K562 (cell line): ENCODE results near the gene METRN. TPM values are rescaled to one million over a fixed set of nuclear protein-coding genes. Genes with fewer than 3 reads are reported as not detected.
A peak's percentile ranks its signal among the peaks of the same experiment; 100 is the strongest.

Experiments used
- CBX2 ChIP-seq: fragments of 200-600 bp; sonication (generic); IDR thresholded peaks from one replicate; pipeline ENCODE4 v1.6.1; 2012; ENCODE audit warnings: mild to moderate bottlenecking, low read length, inconsistent platforms; ENCODE audit not compliant: insufficient read depth, poor library complexity, severe bottlenecking
- CBX3 ChIP-seq, 2 experiments: IDR thresholded peaks; 1 replicate in 1 of 2; 2 replicates in 1 of 2; pipeline ENCODE4 v1.6.1; 2012; ENCODE audit warnings: inconsistent platforms in 2 of 2, low read length in 2 of 2, borderline replicate concordance in 1 of 2, control low read depth in 1 of 2
- CHD4 ChIP-seq: fragments of 200-600 bp; sonication (generic); IDR thresholded peaks from 3 replicates; pipeline ENCODE4 v1.6.1; 2012; ENCODE audit warnings: low read depth, mild to moderate bottlenecking, mixed read lengths, low read length, inconsistent platforms; ENCODE audit not compliant: insufficient read depth, insufficient replicate concordance, poor library complexity, severe bottlenecking
- E2F3 ChIP-seq: fragments of 250-450 bp; sonication (Bioruptor Pico); IDR thresholded peaks from 2 replicates; pipeline ENCODE4 v1.4.0; 2020; ENCODE audit warnings: mild to moderate bottlenecking
- ELF4 ChIP-seq: fragments of 450-650 bp; formaldehyde crosslinking; IDR thresholded peaks from 2 replicates; pipeline ENCODE4 v1.4.0; 2022; ENCODE audit warnings: missing genetic modification characterization
- FOXM1 ChIP-seq, 2 experiments: fragments of 450-650 bp in 1 of 2; sonication (generic) in 1 of 2; formaldehyde crosslinking in 1 of 2; IDR thresholded peaks; 2 replicates each; pipeline versions ENCODE4 v1.6.1 to v1.9.0; 2017 to 2022; ENCODE audit warnings: low read depth in 2 of 2, mild to moderate bottlenecking in 2 of 2, missing genetic modification reagents in 1 of 2, moderate library complexity in 1 of 2
- L3MBTL2 ChIP-seq: fragments of 450-650 bp; IDR thresholded peaks from 2 replicates; pipeline ENCODE4 v1.6.1; 2016; ENCODE audit warnings: mild to moderate bottlenecking, moderate library complexity
- MTF1 ChIP-seq: fragments of 250-450 bp; sonication (Bioruptor Pico); IDR thresholded peaks from 2 replicates; pipeline ENCODE4 v1.9.0; 2021; ENCODE audit warnings: moderate library complexity, mild to moderate bottlenecking, inconsistent platforms, borderline replicate concordance
- MYC ChIP-seq, 2 experiments: fragments of 250-450 bp in 1 of 2; sonication (Bioruptor Pico) in 1 of 2; IDR thresholded peaks; 2 replicates each; pipeline versions ENCODE4 v1.5.1 to v1.6.1; 2012 to 2021; ENCODE audit warnings: low read depth in 2 of 2, borderline replicate concordance in 1 of 2, improper control_type of control experiment in 1 of 2, low read length in 1 of 2, mild to moderate bottlenecking in 1 of 2, moderate library complexity in 1 of 2
- NFYB ChIP-seq: IDR thresholded peaks from 2 replicates; pipeline ENCODE4 v1.6.1; 2011; ENCODE audit warnings: mild to moderate bottlenecking, moderate library complexity; ENCODE audit not compliant: insufficient read length; ENCODE audit errors: extremely low read depth
- PTRF ChIP-seq: fragments of 450-650 bp; IDR thresholded peaks from 2 replicates; pipeline ENCODE4 v1.6.1; 2016; ENCODE audit warnings: mild to moderate bottlenecking, missing genetic modification characterization, missing compliant biosample characterization
- SMARCE1 ChIP-seq: fragments of 450-650 bp; IDR thresholded peaks from 2 replicates; pipeline ENCODE4 v1.7.1; 2016; ENCODE audit warnings: mild to moderate bottlenecking
- SRF ChIP-seq, 2 experiments: fragments of 250-450, 450-650 bp in 1 of 2; sonication (Bioruptor Pico) in 1 of 2; sonication (generic) in 1 of 2; formaldehyde crosslinking; IDR thresholded peaks; 2 replicates each; pipeline versions ENCODE4 v1.5.0 to v1.5.1; 2020 to 2022; ENCODE audit warnings: mild to moderate bottlenecking in 1 of 2, missing genetic modification reagents in 1 of 2
- TEAD2 ChIP-seq: fragments of 450-650 bp; IDR thresholded peaks from 2 replicates; pipeline ENCODE4 v1.6.1; 2016; ENCODE audit warnings: missing genetic modification characterization, control low read depth, missing compliant biosample characterization
- ZFPM2 ChIP-seq: fragments of 250-450 bp; sonication (Bioruptor Pico); IDR thresholded peaks from 2 replicates; pipeline ENCODE4 v1.5.1; 2022; ENCODE audit warnings: mild to moderate bottlenecking
- ZKSCAN3 ChIP-seq: fragments of 250-450 bp; sonication (Bioruptor Pico); IDR thresholded peaks from 2 replicates; pipeline ENCODE4 v1.4.0; 2020
- ZNF143 ChIP-seq: sonication (generic); formaldehyde crosslinking; IDR thresholded peaks from 2 replicates; pipeline ENCODE4 v1.9.0; 2022; ENCODE audit warnings: mild to moderate bottlenecking, missing genetic modification reagents
- ZNF551 ChIP-seq: fragments of 250-450 bp; sonication (Bioruptor Pico); IDR thresholded peaks from 2 replicates; pipeline ENCODE4 v1.5.0; 2021; ENCODE audit warnings: mild to moderate bottlenecking, moderate library complexity
- ZNF699 ChIP-seq: fragments of 250-450 bp; sonication (Bioruptor Pico); IDR thresholded peaks from 2 replicates; pipeline ENCODE4 v1.8.0; 2021; ENCODE audit warnings: mild to moderate bottlenecking, moderate library complexity; ENCODE audit not compliant: insufficient replicate concordance
- polyA plus RNA-seq, 8 experiments: library from polyadenylated mRNA; depleted of rRNA in 4 of 8; stranded (reverse) in 5 of 8; unstranded in 3 of 8; fragments of >200 nt; fragmentation: Nextera tagmentation in 2 of 8; fragmentation: Illumina TruSeq in 1 of 8; extraction: Ambion mirVana in 2 of 8; extraction: Trizol in 1 of 8; gene quantifications; 2 replicates each; pipeline versions ENCODE4 v1.2.1 to v1.2.3, GENCODE V29; 2011 to 2014; ENCODE audit warnings: inconsistent platforms in 1 of 8, missing spikeins in 1 of 8
- total RNA-seq, 7 experiments: library from RNA; depleted of rRNA in 6 of 7; stranded (reverse); fragments of >200 nt in 6 of 7; fragmentation: Illumina TruSeq in 2 of 7; extraction: Trizol in 2 of 7; gene quantifications; 2 replicates each; pipeline versions ENCODE4 v1.2.1 to v1.2.3, GENCODE V29; 2011 to 2021; ENCODE audit warnings: low replicate concordance in 1 of 7
- TF ChIP-seq, protein P1 (sequence below): conservative IDR thresholded peaks from 2 replicates; pipeline ENCODE4 v1.6.1; 2011; ENCODE audit warnings: low read depth, mild to moderate bottlenecking, low read length; ENCODE audit not compliant: control insufficient read depth
- TF ChIP-seq, protein P2 (sequence below): fragments of 250-450 bp; sonication (Bioruptor Pico); IDR thresholded peaks from 2 replicates; pipeline ENCODE4 v1.8.0; 2021; ENCODE audit warnings: moderate library complexity, mild to moderate bottlenecking, inconsistent platforms
- TF ChIP-seq, protein P3 (sequence below), 2 experiments: fragments of 450-650 bp in 1 of 2; sonication (generic) in 1 of 2; formaldehyde crosslinking; conservative IDR thresholded peaks; 2 replicates each; pipeline versions ENCODE4 v1.4.0 to v1.8.1; 2020 to 2022; ENCODE audit warnings: mild to moderate bottlenecking in 1 of 2, missing genetic modification reagents in 1 of 2

METRN gene
- total and polyA plus RNA-seq, 9 of the 15 experiments (the other 6 are each of a cell fraction or from before 2014, with no cell fraction given): 0.20 to 89.8 (median 15.4) TPM

DNA sequence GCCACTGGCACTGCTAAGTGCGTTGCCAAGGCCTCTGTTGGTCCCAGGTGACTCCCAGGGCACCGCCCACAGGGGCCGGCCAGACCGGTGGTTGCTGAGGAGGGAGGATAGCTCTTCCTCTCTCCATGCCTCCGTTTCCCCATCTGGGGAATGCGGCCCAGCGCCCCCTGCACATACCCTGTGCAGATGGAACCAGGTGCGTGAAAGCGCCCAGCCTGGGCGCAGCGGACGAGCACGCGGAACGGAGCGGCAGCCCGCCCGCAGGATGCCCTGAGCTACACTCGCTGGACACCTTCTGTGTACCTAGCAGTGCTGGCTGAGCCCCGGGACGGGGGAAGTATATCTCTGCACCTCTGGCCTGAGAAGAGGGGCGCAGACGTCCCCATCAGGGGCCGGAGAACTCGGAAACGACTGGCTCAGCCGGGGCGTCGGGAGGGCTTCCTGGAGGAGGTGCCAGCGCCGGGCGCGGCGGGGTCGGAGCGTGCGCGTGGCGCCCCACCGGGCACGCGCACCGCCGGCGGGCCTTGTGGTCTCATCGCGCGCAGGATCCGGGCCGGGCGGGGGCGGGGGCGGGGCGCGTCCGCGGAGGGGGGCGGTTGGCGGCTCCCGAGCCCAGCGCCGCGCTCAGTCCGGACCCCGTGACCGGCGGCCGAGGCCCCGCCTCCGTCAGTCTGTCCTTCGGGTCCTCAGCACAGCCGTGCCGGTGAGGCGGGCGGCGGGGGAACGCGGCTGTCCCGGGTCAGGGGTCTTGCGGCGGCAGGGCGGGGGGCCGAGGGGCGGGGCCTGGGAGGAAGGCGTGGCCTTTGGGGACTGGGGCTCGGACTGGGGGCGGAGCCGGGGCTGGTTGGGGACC lies 11.7 kb downstream of the METRN start, which contains the start of the genes CCDC78 and HAGHL (continued):
- TF ChIP-seq CHD4 (peak; percentile 44), MYC (IDR thresholded peaks at IDR 0.05; ENCODE audit: low read depth, low read length) (peak; percentile 58; the same call in 1 of the 2 replicates), MYC (CRISPR knock-in tag; IDR thresholded peaks at IDR 0.05; ENCODE audit: borderline replicate concordance, low read depth) (no peak), CBX2 (no peak), ZKSCAN3 (CRISPR knock-in tag) (no peak), ZNF699 (no peak), MTF1 (CRISPR knock-in tag) (no peak), TEAD2 (tag) (no peak), ZNF143 (no peak), FOXM1 (IDR thresholded peaks at IDR 0.05; ENCODE audit: low read depth) (no peak), FOXM1 (CRISPR knock-in tag; IDR thresholded peaks at IDR 0.05; ENCODE audit: low read depth) (no peak), NFYB (no peak), SMARCE1 (no peak), PTRF (tag) (no peak), CBX3 (IDR thresholded peaks at IDR 0.05; ENCODE audit: borderline replicate concordance in 1 of 2, low read length in 2 of 2) (no peak), ZNF551 (no peak), SRF (CRISPR knock-in tag; IDR thresholded peaks at IDR 0.05) (no peak), ELF4 (CRISPR knock-in tag) (no peak), L3MBTL2 (no peak), ZFPM2 (CRISPR knock-in tag) (no peak), E2F3 (CRISPR knock-in tag) (no peak)
- TF ChIP-seq, protein P1, sequence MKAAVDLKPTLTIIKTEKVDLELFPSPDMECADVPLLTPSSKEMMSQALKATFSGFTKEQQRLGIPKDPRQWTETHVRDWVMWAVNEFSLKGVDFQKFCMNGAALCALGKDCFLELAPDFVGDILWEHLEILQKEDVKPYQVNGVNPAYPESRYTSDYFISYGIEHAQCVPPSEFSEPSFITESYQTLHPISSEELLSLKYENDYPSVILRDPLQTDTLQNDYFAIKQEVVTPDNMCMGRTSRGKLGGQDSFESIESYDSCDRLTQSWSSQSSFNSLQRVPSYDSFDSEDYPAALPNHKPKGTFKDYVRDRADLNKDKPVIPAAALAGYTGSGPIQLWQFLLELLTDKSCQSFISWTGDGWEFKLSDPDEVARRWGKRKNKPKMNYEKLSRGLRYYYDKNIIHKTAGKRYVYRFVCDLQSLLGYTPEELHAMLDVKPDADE: peak; percentile 72
- TF ChIP-seq, protein P2, sequence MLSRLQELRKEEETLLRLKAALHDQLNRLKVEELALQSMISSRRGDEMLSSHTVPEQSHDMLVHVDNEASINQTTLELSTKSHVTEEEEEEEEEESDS (CRISPR knock-in tag): no peak
- TF ChIP-seq, protein P3, sequence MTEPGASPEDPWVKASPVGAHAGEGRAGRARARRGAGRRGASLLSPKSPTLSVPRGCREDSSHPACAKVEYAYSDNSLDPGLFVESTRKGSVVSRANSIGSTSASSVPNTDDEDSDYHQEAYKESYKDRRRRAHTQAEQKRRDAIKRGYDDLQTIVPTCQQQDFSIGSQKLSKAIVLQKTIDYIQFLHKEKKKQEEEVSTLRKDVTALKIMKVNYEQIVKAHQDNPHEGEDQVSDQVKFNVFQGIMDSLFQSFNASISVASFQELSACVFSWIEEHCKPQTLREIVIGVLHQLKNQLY (CRISPR knock-in tag; conservative IDR thresholded peaks at IDR 0.05): no peak
